H1 (cell line): ENCODE data around the gene SLC4A9. TPM values are rescaled to one million over a fixed set of nuclear protein-coding genes. Genes with fewer than 3 reads are reported as not detected.

ENCODE experiments used
- CTCF ChIA-PET: fragments of 300-600 bp; sonication (Branson Sonifier 250); formaldehyde crosslinking; loops from one replicate; lab custom pipeline; 2021; ENCODE audit not compliant: partially characterized antibody; lab: Charles Lee
- POLR2A ChIA-PET: fragments of 300-600 bp; sonication (Branson Sonifier 250); formaldehyde crosslinking; loops from one replicate; lab custom pipeline; 2021; ENCODE audit warnings: inconsistent platforms; ENCODE audit not compliant: partially characterized antibody; lab: Charles Lee
- DNase-seq, 2 experiments: peaks; one replicate each; pipeline versions ENCODE4 v3.0.0 to v3.0.0-alpha.2; 2010 to 2022; ENCODE audit warnings: low spot score in 2 of 2, low read depth in 1 of 2, mixed read lengths in 1 of 2
- FAIRE-seq: peaks from 2 replicates; lab custom pipeline; 2011; peaks lifted over from hg19 to GRCh38; lab: Jason Lieb, UNC
- H2AFZ ChIP-seq: 2 replicates; pipeline ENCODE4 v1.8.1; 2012; ENCODE audit warnings: low read length, inconsistent platforms
- H2AK5ac ChIP-seq: 2 replicates; pipeline ENCODE4 v1.6.1; 2013; ENCODE audit warnings: low read depth, low read length
- H2BK120ac ChIP-seq: replicated peaks from 2 replicates; pipeline ENCODE3; 2013; ENCODE audit warnings: low read depth, low read length, inconsistent platforms
- H2BK12ac ChIP-seq: 2 replicates; pipeline ENCODE4 v1.6.1; 2013; ENCODE audit warnings: low read depth, low read length
- H2BK15ac ChIP-seq: 2 replicates; pipeline ENCODE4 v1.6.1; 2013; ENCODE audit warnings: low read length
- H2BK20ac ChIP-seq: 2 replicates; pipeline ENCODE4 v1.6.1; 2013; ENCODE audit warnings: low read length
- H2BK5ac ChIP-seq: 2 replicates; pipeline ENCODE4 v1.6.1; 2013; ENCODE audit warnings: low read depth, low read length
- H3K14ac ChIP-seq: 2 replicates; pipeline ENCODE4 v1.6.1; 2013; ENCODE audit warnings: inconsistent platforms; ENCODE audit not compliant: insufficient read length
- H3K18ac ChIP-seq: 2 replicates; pipeline ENCODE4 v1.6.1; 2013; ENCODE audit warnings: low read length; ENCODE audit errors: extremely low read depth
- H3K23ac ChIP-seq: 2 replicates; pipeline ENCODE4 v1.6.1; 2013; ENCODE audit warnings: inconsistent platforms; ENCODE audit not compliant: insufficient read length
- H3K23me2 ChIP-seq: 2 replicates; pipeline ENCODE4 v1.6.1; 2013; ENCODE audit warnings: low read depth, low read length
- H3K27ac ChIP-seq: 2 replicates; pipeline ENCODE4 v1.6.1; 2011; ENCODE audit warnings: low read depth, low read length, inconsistent platforms
- H3K27me3 ChIP-seq, 4 experiments: replicated peaks in 1 of 4; 1 replicate in 1 of 4; 2 replicates in 3 of 4; pipeline versions ENCODE4 v1.6.1 to v1.8.1; 2011 to 2013; ENCODE audit warnings: low read length in 3 of 4, mild to moderate bottlenecking in 3 of 4, inconsistent platforms in 2 of 4, mixed read lengths in 2 of 4, moderate library complexity in 1 of 4; ENCODE audit not compliant: control insufficient read depth in 3 of 4, insufficient read depth in 3 of 4; ENCODE audit errors: extremely low read depth in 1 of 4
- H3K36me3 ChIP-seq, 4 experiments: 2 replicates each; pipeline versions ENCODE4 v1.6.1 to v1.8.1; 2011 to 2013; ENCODE audit warnings: mild to moderate bottlenecking in 4 of 4, low read length in 3 of 4, moderate library complexity in 2 of 4, control low read depth in 1 of 4, inconsistent platforms in 1 of 4; ENCODE audit not compliant: insufficient read depth in 4 of 4, control insufficient read depth in 2 of 4
- H3K4ac ChIP-seq: replicated peaks from 2 replicates; pipeline ENCODE3; 2013; ENCODE audit warnings: low read length, low read depth, mixed read lengths, inconsistent platforms; ENCODE audit not compliant: insufficient read length
- H3K4me1 ChIP-seq, 4 experiments: replicated peaks in 1 of 4; 1 replicate in 1 of 4; 2 replicates in 3 of 4; pipeline versions ENCODE4 v1.6.1 to v1.8.1; 2011 to 2013; ENCODE audit warnings: low read length in 3 of 4, inconsistent platforms in 2 of 4, mixed read lengths in 1 of 4; ENCODE audit not compliant: insufficient read depth in 4 of 4, control insufficient read depth in 3 of 4
- H3K4me2 ChIP-seq, 2 experiments: 2 replicates each; pipeline versions ENCODE4 v1.6.1 to v1.8.1; 2011 to 2013; ENCODE audit warnings: low read depth in 2 of 2, low read length in 2 of 2, control low read depth in 1 of 2, inconsistent platforms in 1 of 2, mild to moderate bottlenecking in 1 of 2; ENCODE audit not compliant: insufficient read depth in 1 of 2
- H3K4me3 ChIP-seq, 4 experiments: fragments of 200-600, 300-600 bp in 1 of 4; sonication (generic), shearing (Covaris generic), sonication (Bioruptor Twin) in 1 of 4; 2 replicates each; pipeline versions ENCODE4 v1.5.1 to v1.8.1; 2011 to 2016; ENCODE audit warnings: low read length in 4 of 4, low read depth in 3 of 4, control low read depth in 2 of 4, inconsistent platforms in 2 of 4, mild to moderate bottlenecking in 2 of 4, mixed read lengths in 1 of 4, moderate library complexity in 1 of 4; ENCODE audit not compliant: insufficient read depth in 2 of 4; ENCODE audit errors: extremely low read depth in 1 of 4
- H3K56ac ChIP-seq: replicated peaks from 2 replicates; pipeline ENCODE3; 2013; ENCODE audit warnings: low read depth, mild to moderate bottlenecking, mixed read lengths, low read length, inconsistent platforms; ENCODE audit not compliant: insufficient read length
- H3K79me1 ChIP-seq: 2 replicates; pipeline ENCODE4 v1.6.1; 2013; ENCODE audit warnings: low read depth, low read length, control low read depth
- H3K79me2 ChIP-seq, 2 experiments: 2 replicates each; pipeline versions ENCODE4 v1.6.1 to v1.8.1; 2012 to 2013; ENCODE audit warnings: low read length in 2 of 2, mild to moderate bottlenecking in 2 of 2, inconsistent platforms in 1 of 2; ENCODE audit not compliant: insufficient read depth in 2 of 2, control insufficient read depth in 1 of 2
- H3K9ac ChIP-seq, 4 experiments: replicated peaks in 1 of 4; 1 replicate in 1 of 4; 2 replicates in 3 of 4; pipeline versions ENCODE4 v1.6.1 to v1.8.1; 2011 to 2013; ENCODE audit warnings: low read depth in 3 of 4, low read length in 3 of 4, control low read depth in 2 of 4, mild to moderate bottlenecking in 2 of 4, moderate library complexity in 2 of 4, inconsistent platforms in 1 of 4; ENCODE audit errors: extremely low read depth in 1 of 4
- H3K9me3 ChIP-seq, 2 experiments: 2 replicates each; pipeline versions ENCODE4 v1.6.1 to v1.8.1; 2012 to 2013; ENCODE audit warnings: mild to moderate bottlenecking in 2 of 2, moderate library complexity in 2 of 2, control low read depth in 1 of 2, inconsistent platforms in 1 of 2, low read depth in 1 of 2, low read length in 1 of 2, mixed read lengths in 1 of 2; ENCODE audit not compliant: insufficient read depth in 2 of 2
- H4K20me1 ChIP-seq, 2 experiments: replicated peaks in 1 of 2; 2 replicates each; pipeline versions ENCODE3 to v1.8.1; 2011 to 2013; ENCODE audit warnings: inconsistent platforms in 2 of 2, low read length in 2 of 2, mild to moderate bottlenecking in 1 of 2; ENCODE audit not compliant: insufficient read depth in 2 of 2, control insufficient read depth in 1 of 2
- H4K5ac ChIP-seq: 2 replicates; pipeline ENCODE4 v1.6.1; 2013; ENCODE audit warnings: low read length, low read depth, mixed read lengths, inconsistent platforms; ENCODE audit not compliant: insufficient read length
- H4K8ac ChIP-seq: 2 replicates; pipeline ENCODE4 v1.8.0; 2013; ENCODE audit warnings: mild to moderate bottlenecking, moderate library complexity, low read length, inconsistent platforms; ENCODE audit not compliant: insufficient read depth; ENCODE audit errors: extremely low read depth
- H4K91ac ChIP-seq: replicated peaks from 2 replicates; pipeline ENCODE3; 2013; ENCODE audit warnings: low read length, mixed read lengths, inconsistent platforms; ENCODE audit not compliant: insufficient read length
- BRCA1 ChIP-seq: IDR thresholded peaks from 2 replicates; pipeline ENCODE4 v1.6.1; 2012; ENCODE audit warnings: low read depth, low read length, improper control_type of control experiment
- CREB1 ChIP-seq: IDR thresholded peaks from 2 replicates; pipeline ENCODE4 v1.6.1; 2012; ENCODE audit warnings: inconsistent platforms
- EGR1 ChIP-seq: IDR thresholded peaks from 2 replicates; pipeline ENCODE4 v1.6.1; 2011; ENCODE audit warnings: low read depth, low read length, borderline replicate concordance
- JUN ChIP-seq: IDR thresholded peaks from 2 replicates; pipeline ENCODE4 v1.6.1; 2011; ENCODE audit warnings: low read depth, mild to moderate bottlenecking, improper control_type of control experiment, low read length
- MAFK ChIP-seq: IDR thresholded peaks from 2 replicates; pipeline ENCODE4 v1.6.1; 2012; ENCODE audit warnings: low read depth, mild to moderate bottlenecking, improper control_type of control experiment, low read length
- POU5F1 ChIP-seq: IDR thresholded peaks from 2 replicates; pipeline ENCODE4 v1.6.1; 2011; ENCODE audit warnings: low read depth, mild to moderate bottlenecking, low read length, moderate library complexity
- SAP30 ChIP-seq: fragments of 300-600 bp; sonication (generic); IDR thresholded peaks from 2 replicates; pipeline ENCODE4 v1.7.1; 2012; ENCODE audit warnings: low read length, moderate library complexity, mild to moderate bottlenecking, inconsistent platforms; ENCODE audit not compliant: insufficient read depth, insufficient replicate concordance
- SIRT6 ChIP-seq: IDR thresholded peaks from one replicate; pipeline ENCODE4 v1.7.1; 2012; ENCODE audit warnings: low read length, inconsistent platforms
- USF2 ChIP-seq: IDR thresholded peaks from 2 replicates; pipeline ENCODE4 v1.6.1; 2011; ENCODE audit warnings: low read length, improper control_type of control experiment
- WGBS, 2 experiments: shearing (Covaris generic) in 1 of 2; methylation state at CpG; one replicate each; pipeline versions ENCODE4 v1.1.6 to v1.1.7; 2013 to 2015; ENCODE audit warnings: low lambda C conversion rate in 2 of 2, mixed read lengths in 2 of 2, inconsistent platforms in 1 of 2, low coverage in 1 of 2, missing lambda C conversion rate in 1 of 2; ENCODE audit not compliant: insufficient replicate concordance in 2 of 2, insufficient coverage in 1 of 2, insufficient read length in 1 of 2; ENCODE audit errors: extremely low coverage in 1 of 2, missing lambda C conversion rate in 1 of 2; 5-methylcytosine and 5-hydroxymethylcytosine counted together
- polyA plus RNA-seq, 7 experiments: library from polyadenylated mRNA; depleted of rRNA in 3 of 7; stranded (reverse) in 5 of 7; unstranded in 2 of 7; fragments of >200 nt in 5 of 7; fragments of 200-250 nt in 2 of 7; gene quantifications; 1 replicate in 5 of 7; 2 replicates in 1 of 7; 4 replicates in 1 of 7; pipeline versions ENCODE4 v1.2.1 to v1.2.3, GENCODE V29; 2011 to 2013; ENCODE audit warnings: missing spikeins in 2 of 7, mixed read lengths in 2 of 7
- total RNA-seq: library from RNA; stranded (reverse); fragmentation: NEBNext Ultra II Directional; extraction: Animal tissue kit (Norgen Biotek cat#: 25700); gene quantifications from 2 replicates; pipeline ENCODE4 v1.2.1, GENCODE V29; 2021
- TF ChIP-seq, protein P1 (sequence below): IDR thresholded peaks from 2 replicates; pipeline ENCODE4 v1.6.1; 2011; ENCODE audit warnings: low read depth, mild to moderate bottlenecking, low read length; ENCODE audit not compliant: insufficient read depth

SLC4A9 gene
- total and polyA plus RNA-seq, 2 of the 8 experiments (the other 6 are each of a cell fraction or from before 2014, with no cell fraction given), result 0.15 to 0.28 TPM

- H2BK5ac ChIP-seq, result no peak overlapping the region
- TF ChIP-seq MAFK (no peak), USF2 (no peak), POU5F1 (no peak), SIRT6 (no peak), SAP30 (no peak), CREB1 (no peak), JUN (no peak), BRCA1 (no peak), EGR1 (no peak)
- TF ChIP-seq, protein P1, sequence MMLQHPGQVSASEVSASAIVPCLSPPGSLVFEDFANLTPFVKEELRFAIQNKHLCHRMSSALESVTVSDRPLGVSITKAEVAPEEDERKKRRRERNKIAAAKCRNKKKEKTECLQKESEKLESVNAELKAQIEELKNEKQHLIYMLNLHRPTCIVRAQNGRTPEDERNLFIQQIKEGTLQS, result no peak
Observed at GRCh38 chr5:140355546-140355945, 4.4 kb upstream of the SLC4A9 start.

More at GRCh38 chr5:140355546-140355945, 4.4 kb upstream of the SLC4A9 start:
- Histone ChIP-seq H3K9ac (no peak overlapping the region), H3K4me2 (no peak overlapping the region), H3K79me2 (no peaks in the 10 kb centered on the region), H4K20me1 (no peaks in the 10 kb centered on the region), H3K36me3 (no peaks in the 10 kb centered on the region), H3K18ac (no peak overlapping the region), H3K4me3 (no peak overlapping the region), H4K91ac (no peak overlapping the region), H4K8ac (no peak overlapping the region), H2BK120ac (no peak overlapping the region), H3K23me2 (no peaks in the 10 kb centered on the region), H3K23ac (no peak overlapping the region), H2BK15ac (no peak overlapping the region), H2BK20ac (no peak overlapping the region), H3K56ac (no peak overlapping the region), H2AFZ (no peak overlapping the region), H3K4ac (no peak overlapping the region), H2AK5ac (no peak overlapping the region), H3K79me1 (no peaks in the 10 kb centered on the region), H3K27me3 (no peaks in the 10 kb centered on the region), H3K9me3 (no peaks in the 10 kb centered on the region), H3K4me1 (peaks cover 0 to 5% (median 0%) of the 10 kb centered on the region in 4 experiments; a peak in 2 of 7 replicates), H4K5ac (no peak overlapping the region), H2BK12ac (no peak overlapping the region), H3K14ac (no peak overlapping the region), H3K27ac (no peak overlapping the region)
- FAIRE-seq (no peak), DNase-seq (no peak)
- POLR2A ChIA-PET, result interaction anchor here (0.8 to 2.8 kb wide), 5 partner anchors 10 to 119 kb away, joined by 3 to 16 read pairs (median 3); partner anchors contain the start of gene HBEGF
- 86% methylated on average over 7 of the region's 7 CpGs; no CpG with 5 or more reads in 1 of the 2 experiments for WGBS, 2 experiments
- CTCF ChIA-PET, result interaction anchor here (0.6 to 15.0 kb wide), 11 partner anchors 9 to 308 kb away, joined by 3 to 676 read pairs (median 3); partner anchors contain the start of gene HBEGF
